ENCODE measurements around the gene BRD7.
"Not testable (repeated sequence)": the region's sequence is repeated elsewhere in the genome, so short reads cannot be mapped to it uniquely, and the experiment has no call there.

BRD7 gene

GRCh38 chr16:50359626-50360025, 9.2 kb downstream of the BRD7 start:
- DNase-seq (ENCODE audit: low spot score): no peak

GRCh38 chr16:50354629-50355456, 13.9 kb downstream of the BRD7 start:
- DNase-seq (ENCODE audit: low spot score): peak; percentile 70

GRCh38 chr16:50354082-50354481, 14.7 kb downstream of the BRD7 start:
- DNase-seq (ENCODE audit: low spot score): no peak

DNA sequence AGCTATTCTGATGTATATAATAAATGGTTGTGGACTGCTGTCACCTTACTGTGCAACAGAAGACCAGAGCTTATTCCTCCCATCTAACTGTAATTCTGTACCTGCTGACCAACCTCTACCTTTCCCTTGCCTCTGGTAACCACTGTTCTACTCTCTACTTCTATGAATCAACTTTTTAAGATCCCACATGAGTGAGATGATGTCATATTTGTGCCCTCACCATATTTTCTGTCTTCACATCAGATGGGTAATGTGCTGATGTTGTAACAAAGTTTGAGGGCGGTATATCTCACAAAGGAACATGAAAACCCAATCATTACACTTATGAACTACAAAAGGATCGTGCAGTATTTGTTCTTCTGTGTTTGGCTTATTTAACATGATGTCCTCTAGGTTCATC, 16.8 kb downstream of the BRD7 start:
- no peak for DNase-seq (ENCODE audit: low spot score)

- DNase-seq (ENCODE audit: low spot score): no peak
Observed at GRCh38 chr16:50351116-50351515, 17.7 kb downstream of the BRD7 start.

DNA sequence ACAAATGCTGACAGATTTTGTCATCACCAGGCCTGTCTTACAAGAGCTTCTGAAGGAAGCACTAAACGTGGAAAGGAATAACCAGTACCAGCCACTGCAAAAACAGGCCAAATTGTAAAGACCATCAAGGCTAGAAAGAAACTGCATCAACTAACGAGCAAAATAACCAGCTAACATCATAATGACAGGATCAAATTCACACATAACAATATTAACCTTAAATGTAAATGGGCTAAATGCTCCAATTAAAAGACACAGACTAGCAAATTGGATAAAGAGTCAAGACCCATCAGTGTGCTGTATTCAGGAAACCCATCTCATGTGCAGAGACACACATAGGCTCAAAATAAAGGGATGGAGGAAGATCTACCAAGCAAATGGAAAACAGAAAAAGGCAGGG, 23.6 kb downstream of the BRD7 start:
- DNase-seq (ENCODE audit: low spot score): not testable (repeated sequence)

DNA sequence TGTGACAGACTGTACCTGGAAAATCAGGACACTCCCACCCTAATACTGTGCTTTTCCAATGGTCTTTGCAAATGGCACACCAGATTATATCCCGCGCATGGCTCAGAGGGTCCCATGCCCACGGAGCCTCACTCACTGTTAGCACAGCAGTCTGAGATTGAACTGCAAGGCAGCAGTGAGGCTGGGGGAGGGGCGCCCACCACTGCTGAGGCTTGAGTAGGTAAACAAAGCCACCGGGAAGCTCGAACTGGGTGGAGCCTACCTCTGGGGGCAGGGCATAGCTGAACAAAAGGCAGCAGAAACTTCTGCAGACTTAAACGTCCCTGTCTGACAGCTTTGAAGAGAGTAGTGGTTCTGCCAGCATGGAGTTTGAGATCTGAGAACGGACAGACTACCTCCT, 25.2 kb downstream of the BRD7 start:
- DNase-seq (ENCODE audit: low spot score): not testable (repeated sequence)

DNA sequence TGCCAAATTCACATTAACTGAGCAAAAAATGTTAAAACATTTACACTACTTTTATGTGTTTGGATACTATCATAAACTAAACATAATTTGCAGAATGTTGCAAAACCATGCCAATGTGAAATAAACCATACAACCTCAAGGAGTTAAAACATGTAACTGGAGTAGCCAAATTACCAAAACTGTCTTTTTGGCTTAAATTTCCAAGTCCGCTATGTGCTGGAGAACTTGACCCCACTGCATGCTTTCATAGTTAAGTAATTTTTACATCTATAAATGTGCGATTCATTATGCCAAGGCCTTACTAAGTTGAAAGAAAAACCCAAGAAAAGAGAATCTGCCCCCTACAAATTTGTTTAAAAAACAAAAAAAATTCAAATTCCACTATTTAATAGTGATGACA, 28.2 kb downstream of the BRD7 start:
- no peak for DNase-seq (ENCODE audit: low spot score)

- no peak for DNase-seq (ENCODE audit: low spot score)
Observed at GRCh38 chr16:50338371-50339231, 30.2 kb downstream of the BRD7 start.

GRCh38 chr16:50336884-50337283, 31.9 kb downstream of the BRD7 start:
- no peak for DNase-seq (ENCODE audit: low spot score)

- DNase-seq (ENCODE audit: low spot score): no peak
Observed at GRCh38 chr16:50335196-50335958, 33.4 kb downstream of the BRD7 start.

DNA sequence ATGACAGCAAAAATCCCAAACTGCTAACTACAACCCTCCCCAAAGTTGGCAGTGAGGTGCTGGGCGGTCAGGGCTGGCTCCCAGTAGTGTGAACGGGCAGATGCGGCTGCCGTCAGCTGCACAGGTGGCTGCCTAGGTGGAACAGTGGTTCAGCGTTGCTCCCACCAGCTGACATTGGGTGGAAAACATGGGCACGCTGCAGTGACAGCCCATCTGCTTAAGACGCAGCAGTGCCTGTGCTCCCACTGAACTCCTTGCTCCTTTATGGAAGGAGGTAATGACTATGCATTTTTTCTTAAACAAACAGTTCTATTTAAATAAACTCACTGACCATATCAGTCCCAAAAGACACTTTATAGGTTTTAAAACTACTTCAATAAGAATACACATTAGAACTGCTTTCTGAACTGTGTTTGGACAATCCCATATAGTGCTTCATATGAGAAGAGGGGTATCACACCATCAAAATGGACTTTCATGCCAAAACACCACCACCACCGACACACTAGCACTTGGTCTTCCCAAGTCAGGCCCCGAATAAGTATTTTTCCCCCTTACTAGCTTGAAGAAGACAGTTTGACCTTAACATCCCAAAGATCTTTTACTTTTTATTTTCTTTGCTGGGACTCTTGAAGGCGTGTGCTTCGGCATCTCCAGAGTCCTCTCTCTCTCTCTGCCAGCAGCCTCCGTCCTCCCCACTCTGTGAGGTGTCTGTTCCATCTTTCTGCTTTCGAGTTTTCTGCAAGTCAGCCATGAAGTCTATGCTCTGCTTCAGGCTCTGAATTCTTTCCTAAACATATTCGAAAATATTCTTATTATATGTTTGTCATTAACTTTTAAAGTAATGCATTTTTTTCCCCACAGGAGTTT, 34.4 kb downstream of the BRD7 start:
- DNase-seq (ENCODE audit: low spot score): no peak

GRCh38 chr16:50332599-50332998, 36.2 kb downstream of the BRD7 start:
- no peak for DNase-seq (ENCODE audit: low spot score)

DNA sequence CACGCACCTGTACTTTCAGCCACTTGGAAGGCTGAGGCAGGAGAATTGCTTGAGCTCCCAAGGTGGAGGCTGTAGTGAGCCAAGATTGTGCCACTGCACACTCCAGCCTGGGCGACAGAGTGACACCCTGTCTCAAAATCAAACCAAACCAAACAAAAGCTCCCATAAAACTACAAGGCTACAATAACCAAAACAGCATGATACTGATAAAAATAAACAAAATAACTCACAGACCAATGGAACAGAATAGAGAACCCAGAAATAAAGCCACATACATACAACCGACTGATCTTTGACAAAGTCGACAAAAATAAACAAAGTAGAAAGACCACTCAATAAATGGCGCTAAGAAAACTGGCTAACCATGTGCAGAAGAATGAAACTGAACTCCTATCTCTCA, 37.2 kb downstream of the BRD7 start:
- no peak for DNase-seq (ENCODE audit: low spot score)

DNA sequence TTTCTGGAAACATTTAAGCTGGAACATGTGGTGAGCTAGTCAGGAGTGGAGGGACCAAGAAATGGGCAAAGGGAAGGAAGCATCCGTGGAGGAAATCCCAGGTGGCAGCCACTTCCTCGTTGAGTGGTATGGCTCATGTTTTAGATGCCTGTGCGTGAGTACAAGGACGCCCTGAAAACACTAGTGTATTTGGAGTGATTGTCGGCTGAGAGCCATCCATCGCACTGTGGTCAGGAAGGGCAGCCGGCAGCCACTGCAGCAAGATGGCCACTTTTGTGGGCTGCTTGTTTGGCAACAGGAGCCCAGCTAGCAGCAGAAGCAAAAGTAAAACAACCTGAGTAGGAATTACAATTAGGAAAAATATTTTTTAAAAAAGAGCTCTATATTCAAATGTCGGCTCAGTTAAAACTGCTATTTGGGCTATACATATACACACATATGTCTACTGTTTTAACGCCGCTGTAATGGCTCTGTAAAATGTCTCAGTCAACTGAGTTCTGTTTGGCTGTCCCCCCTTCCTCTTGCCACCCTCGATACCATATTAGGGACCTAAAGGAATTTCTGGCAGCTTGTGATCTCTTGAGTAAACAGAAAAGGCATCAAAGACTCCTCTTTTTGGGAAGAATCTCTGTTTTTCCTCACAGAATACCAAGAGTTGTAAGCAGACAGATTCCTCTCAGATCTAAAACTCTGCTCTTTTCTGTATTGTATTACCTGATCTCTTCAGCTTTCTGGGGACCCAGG, 39.2 kb downstream of the BRD7 start:
- no peak for DNase-seq (ENCODE audit: low spot score)

GRCh38 chr16:50326835-50327465, 41.8 kb downstream of the BRD7 start:
- DNase-seq (ENCODE audit: low spot score): peak; percentile 36

GRCh38 chr16:50326264-50326663, 42.5 kb downstream of the BRD7 start:
- DNase-seq (ENCODE audit: low spot score): no peak

GRCh38 chr16:50324345-50324744, 44.4 kb downstream of the BRD7 start:
- no peak for DNase-seq (ENCODE audit: low spot score)

DNA sequence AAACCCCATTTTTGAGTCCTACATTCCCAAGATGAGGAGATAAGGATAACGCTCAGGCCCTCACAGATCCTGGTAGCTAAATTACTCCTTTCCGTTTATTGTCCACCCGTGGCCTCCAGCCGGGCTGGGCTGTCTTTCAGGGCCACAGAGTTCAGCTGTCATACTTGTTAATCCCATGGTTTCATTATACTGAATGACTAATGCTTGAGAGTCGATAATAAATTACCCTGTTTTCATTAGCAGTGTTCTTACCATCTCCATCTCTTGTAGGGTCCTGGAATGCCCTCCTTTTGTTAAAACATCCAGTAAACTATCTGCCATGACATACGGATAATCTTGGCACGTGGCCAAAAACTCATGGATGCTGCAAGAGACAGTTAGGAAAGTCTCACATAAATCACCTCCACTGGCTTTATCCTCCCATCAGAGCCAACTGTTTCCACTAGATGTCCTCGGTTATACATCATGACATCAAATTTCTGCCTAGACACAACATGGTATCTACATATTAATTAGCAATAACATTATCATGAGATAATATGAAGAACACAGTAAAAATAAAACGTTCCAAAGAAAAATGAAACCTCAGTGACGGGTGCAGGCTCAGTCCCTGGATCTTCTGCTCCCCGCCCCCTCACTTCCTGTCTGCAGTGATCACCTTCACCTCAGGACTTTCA, 45.3 kb downstream of the BRD7 start:
- DNase-seq (ENCODE audit: low spot score): peak; percentile 49

DNA sequence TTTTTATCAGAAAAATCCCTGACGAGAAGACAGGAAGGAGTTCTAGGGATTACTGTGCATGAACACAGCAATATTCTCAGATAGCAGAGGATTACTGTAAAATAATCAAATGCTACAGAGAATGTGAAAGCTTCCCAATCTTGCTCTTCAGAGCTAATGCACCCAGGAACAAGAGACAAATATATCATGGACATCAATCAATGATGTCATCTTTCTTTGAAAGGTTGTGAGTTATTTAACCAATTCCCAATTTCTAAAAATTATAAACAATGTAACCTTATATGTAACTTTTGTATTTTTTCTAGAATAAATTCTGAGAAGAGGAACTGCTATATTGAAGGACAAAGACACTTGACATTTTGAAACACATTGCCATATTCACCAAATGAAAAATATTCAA, 46.5 kb downstream of the BRD7 start:
- no peak for DNase-seq (ENCODE audit: low spot score)

Measured in hematopoietic multipotent progenitor cell treated with erythropoietin and hydrocortisone succinate and interleukin-3 and kit ligand, for 15 days (in vitro differentiated cells).